CD4-positive, alpha-beta T cell treated with Interleukin-10 for 1 hour (primary cell): ENCODE data around the gene TUBB4A.
"Not testable (repeated sequence)": the region's sequence is repeated elsewhere in the genome, so short reads cannot be mapped to it uniquely, and the experiment has no call there.

ENCODE experiments used
- DNase-seq: peaks from one replicate; pipeline ENCODE4 v3.0.0-alpha.2; 2020

The TUBB4A gene

DNA sequence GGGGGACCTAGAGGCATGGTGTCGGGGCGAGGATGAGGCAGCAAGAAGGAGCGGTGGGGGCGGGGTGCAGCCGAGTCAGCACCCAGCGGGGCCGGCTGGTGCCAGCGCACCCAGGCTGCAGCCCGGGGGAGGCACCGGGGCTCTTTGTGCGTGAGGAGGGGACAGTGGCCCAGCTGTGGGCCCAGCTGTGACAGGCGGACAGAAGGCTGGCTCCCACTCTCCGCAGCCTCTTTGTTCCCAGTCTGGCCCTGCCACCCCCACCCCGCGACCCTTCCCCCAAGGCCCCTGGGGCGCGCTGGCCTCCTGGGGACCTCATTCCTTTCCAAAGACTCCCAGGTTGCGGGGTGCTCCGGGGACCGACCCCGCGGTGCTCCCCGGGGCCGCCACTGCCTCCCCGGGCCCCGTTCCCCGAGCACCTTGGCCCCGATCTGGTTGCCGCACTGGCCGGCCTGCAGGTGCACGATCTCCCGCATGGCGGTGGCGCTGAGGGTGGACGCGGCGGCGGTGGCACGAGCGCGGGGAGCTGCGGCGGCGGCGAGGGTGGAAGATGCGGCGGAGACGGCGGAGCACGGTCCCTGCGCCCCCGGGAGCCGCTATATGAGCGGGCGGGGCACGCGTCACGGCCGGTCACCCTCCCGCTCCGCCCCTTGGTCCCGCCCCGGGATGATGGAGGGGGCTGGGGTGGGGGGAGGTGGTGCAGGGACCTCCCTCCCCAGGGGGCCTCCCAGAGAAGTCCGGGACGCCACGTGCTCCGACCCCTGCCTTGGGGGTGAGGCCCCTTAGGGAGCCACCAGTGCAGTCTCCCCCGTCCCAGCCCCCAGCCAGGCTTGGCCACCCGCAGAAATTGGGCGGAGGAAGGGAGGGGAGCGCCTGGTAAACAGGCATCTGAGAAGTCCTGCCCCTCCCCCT is at the start of gene TUBB4A:
Gene TUBB4A (minus strand): TSS at position 570 of the 909 bp plus-strand sequence. CDS start 97 bp downstream, at position 473.
- DNase-seq = peak; percentile 52

GRCh38 chr19:6551091-6551490 is 49.0 kb upstream of the TUBB4A start:
- no peak for DNase-seq

DNA sequence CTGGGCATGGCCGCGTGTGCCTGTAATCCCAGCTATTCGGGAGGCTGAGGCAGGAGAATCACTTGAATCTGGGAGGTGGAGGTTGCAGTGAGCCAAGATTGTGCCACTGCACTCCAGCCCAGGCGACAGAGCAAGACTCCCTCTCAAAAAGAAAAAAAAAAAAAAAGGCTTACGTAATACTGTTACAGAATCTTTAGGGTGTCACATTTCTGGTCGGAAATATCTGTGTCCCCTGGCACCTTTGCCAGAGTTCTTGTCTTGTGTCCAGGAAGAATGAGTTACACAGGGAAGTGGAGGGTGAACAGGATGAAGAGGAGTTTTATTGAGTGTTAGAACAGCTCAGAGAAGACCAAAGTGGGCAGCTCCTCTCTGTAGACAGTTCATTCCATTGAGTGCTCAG is 48.6 kb upstream of the TUBB4A start:
- DNase-seq = not testable (repeated sequence)

DNA sequence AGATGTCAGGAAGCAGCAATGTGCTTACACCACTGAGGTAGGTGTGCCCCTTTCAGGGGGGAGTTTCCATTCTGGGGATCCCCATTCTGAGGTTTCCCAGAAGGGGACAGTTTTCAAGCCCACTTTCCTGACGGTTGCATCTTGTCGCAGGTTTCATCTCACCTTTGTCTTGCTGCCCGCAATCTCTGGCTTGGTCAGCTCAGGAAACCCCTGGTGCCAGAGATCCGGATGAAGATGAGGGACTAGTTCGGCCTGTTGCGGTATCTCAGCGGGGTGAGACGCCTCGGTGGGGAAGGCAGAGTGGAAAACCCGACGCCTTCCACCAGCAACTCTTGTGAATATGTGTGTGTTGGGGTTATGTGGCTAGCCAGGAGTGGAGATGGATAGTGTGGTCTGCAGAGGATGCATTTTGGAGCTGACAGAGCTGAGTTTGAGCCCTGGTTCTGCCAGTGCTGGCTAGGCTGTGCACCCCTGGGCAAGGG is 41.8 kb upstream of the TUBB4A start:
- DNase-seq = peak; percentile 43

GRCh38 chr19:6540918-6541689 is 39.0 kb upstream of the TUBB4A start:
- DNase-seq = no peak

DNA sequence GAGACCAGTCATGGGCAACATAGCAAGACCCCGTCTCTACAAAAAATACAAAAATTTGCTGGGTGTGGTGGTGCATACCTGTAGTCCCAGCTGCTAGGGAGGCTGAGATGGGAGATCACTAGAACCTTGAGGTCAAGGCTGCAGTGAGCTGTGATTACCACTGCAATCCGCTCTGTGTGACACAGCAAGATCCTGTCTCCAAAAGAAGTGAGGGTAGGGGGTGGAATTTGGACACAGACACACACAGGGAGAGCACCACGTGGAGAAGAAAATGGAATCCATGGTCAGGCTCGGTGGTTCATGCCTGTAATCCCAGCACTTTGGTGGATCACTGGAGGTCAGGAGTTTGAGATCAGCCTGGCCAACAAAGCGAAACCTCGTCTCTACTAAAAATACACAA is 37.4 kb upstream of the TUBB4A start:
- no peak for DNase-seq

- DNase-seq = no peak
Observed at GRCh38 chr19:6535558-6536137, 33.5 kb upstream of the TUBB4A start.

GRCh38 chr19:6534451-6535093 is 32.5 kb upstream of the TUBB4A start:
- DNase-seq = no peak

- DNase-seq = no peak
Observed at GRCh38 chr19:6533746-6534418, 31.8 kb upstream of the TUBB4A start.

- no peak for DNase-seq
Observed at GRCh38 chr19:6533000-6533328, 30.9 kb upstream of the TUBB4A start.

GRCh38 chr19:6532244-6532999 is 30.3 kb upstream of the TUBB4A start:
- DNase-seq = peak; percentile 52

- DNase-seq = no peak
Observed at GRCh38 chr19:6531956-6532243, 29.8 kb upstream of the TUBB4A start.

GRCh38 chr19:6531163-6531955 is 29.2 kb upstream of the TUBB4A start:
- no peak for DNase-seq

DNA sequence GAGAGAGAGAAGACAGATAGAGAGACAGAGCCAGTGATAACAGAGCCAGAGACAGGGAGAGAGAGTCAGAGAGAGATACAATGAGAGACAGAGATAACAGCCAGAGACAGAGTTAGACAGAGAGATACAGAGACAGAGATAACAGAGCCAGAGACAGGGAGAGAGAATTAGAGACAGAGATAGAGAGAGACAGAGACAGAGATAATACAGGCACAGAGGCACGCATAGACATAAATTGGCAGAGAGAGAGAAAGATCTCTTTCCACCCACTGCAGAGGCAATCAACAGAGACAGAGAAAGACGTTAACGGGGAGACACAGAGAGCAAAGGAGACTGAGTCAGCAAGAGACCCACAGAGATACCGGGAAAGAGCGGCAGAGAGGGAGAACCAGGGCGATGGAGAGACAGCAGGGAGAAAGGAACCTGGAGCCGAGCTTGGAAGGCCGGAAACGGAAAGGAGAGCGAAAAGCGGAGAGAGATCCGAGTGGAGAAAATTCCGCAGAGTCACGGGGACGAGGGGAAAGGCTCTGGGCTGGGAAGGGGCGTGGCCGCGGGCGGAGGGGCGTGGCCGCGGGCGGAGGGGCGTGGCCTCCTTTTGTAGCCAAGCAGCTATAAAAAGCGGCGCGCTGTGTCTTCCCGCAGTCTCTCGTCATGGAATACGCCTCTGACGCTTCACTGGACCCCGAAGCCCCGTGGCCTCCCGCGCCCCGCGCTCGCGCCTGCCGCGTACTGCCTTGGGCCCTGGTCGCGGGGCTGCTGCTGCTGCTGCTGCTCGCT is 28.5 kb upstream of the TUBB4A start, which contains the start of gene TNFSF9:
Gene TNFSF9 (plus strand): TSS at position 641 of the 777 bp plus-strand sequence. CDS start 11 bp downstream, at position 652.
- peak; percentile 89 for DNase-seq

DNA sequence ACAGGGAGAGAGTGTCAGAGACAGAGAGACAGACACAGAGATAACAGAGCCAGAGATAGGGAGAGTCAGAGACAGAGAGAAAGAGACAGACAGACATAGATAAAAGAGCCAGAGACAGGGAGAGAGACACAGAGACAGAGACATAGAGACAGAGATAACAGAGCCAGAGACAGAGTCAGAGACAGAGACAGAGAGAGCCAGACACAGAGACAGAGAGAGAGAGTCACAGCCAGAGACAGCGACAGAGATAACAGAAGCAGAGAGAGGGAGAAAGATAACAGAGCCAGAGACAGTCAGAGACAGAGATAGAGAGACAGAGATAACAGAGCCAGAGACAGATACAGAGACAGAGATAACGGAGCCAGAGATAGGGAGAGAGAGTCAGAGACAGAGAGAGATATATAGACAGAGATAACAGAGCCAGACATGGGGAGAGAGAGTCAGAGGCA is 27.9 kb upstream of the TUBB4A start:
- no peak for DNase-seq

DNA sequence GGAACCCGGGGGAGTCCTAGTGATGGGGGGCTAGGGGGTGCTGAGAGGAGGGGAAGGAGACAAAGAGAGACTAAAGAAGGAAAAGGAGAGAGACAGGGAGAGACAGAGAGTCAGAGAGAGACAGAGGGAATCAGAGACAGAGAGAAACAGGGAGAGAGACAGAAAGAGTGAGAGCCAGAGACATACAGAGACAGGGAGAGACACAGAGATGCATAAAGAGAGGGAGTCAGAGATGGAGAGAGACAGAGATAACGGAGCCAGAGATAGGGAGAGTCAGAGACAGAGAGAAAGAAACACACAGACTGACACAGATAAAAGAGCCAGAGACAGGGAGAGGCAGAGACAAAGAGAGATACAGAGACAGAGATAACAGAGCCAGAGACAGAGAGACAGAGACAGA is 27.2 kb upstream of the TUBB4A start:
- no peak for DNase-seq

DNA sequence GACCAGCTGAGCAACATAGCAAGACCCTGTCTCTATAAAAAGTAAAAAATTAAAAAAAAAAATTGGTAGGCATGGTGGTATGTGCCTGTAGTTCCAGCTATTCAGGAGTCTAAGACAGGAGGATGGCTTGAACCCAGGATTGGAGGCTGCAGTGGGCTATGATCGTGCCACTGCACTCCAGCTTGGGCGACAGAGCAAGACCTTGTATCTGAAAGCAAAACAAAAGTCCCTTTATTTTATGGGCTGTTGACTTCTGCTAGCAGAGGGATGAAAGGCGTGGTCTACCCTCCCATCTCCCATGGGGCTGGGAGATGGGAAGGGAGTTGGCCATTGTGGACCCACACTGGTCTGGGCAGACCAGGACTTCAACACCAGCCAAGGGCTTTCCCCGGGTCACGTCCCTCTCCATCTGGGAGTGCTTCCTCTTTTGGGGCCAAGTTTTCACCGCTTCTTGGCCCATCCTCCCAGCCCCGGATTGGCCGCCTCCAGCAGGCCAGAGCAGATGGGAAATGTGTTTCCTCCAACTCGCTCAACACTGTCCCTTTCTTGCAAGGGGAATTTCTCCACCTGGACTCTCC is 26.5 kb upstream of the TUBB4A start:
- DNase-seq = no peak

DNA sequence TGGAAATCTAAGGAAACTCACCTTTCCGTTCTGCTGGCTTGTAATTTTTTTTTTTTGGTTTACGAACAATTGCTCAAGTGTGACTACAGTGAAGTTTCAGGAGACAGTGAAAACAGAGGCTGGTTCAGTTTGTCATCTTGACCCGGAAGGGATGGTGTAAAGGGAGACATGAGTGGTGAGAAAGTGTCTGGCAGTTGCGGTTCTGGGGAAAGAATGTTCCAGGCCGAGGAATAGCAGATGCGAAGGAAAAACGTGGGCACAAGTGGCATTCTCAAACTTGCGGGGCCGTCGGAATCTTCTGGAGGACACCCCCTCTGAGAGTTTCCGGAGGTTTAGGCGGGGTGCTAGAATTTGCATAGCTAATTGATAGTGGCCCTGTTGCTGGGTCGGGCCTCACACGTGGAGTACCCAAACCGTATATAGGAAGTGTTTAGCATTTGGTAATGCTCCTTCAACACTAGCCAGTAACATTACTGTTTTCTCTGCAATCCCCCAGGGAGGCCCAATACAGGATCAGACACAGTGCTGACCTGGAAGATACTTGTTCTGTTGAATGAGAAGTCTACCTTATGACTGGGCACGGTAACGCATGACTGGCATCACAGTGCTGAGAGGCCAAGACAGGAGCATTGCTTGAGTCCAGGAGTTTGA is 25.9 kb upstream of the TUBB4A start:
- DNase-seq = no peak

DNA sequence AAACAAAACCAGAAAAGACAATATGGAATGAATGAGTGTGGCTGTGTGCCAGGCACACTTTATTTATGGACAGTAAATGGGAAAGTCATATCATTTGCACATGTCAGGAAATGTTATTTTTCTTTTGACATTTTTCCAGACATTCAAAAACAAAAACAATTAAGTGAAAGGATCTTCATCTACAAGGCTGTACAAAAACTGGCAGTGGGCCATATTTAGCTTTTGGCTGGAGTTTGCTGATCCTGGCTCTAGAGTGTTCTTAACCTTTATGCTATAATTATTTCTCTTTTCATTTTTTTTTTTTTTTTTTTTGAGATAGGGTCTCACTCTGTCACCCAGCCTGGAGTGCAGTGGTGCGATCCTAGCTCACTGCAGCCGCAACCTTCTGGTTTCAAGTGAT is 22.2 kb upstream of the TUBB4A start:
- DNase-seq = no peak
